BLaER1 treated with 17β-estradiol and CSF1 and Interleukin-3, amounts not matched to agents 10 nM and 100 nM (cell line): Measurements from ENCODE around the gene INSIG2.

Experiments
- H3K27ac ChIP-seq, 11 experiments: shearing (Covaris generic); formaldehyde crosslinking; 2 replicates each; pipeline ENCODE4 v1.8.1; 2022
- H3K27me3 ChIP-seq, 11 experiments: shearing (Covaris generic); formaldehyde crosslinking; 2 replicates each; pipeline ENCODE4 v1.8.1; 2022
- H3K36me3 ChIP-seq, 11 experiments: shearing (Covaris generic); formaldehyde crosslinking; 2 replicates each; pipeline ENCODE4 v1.8.1; 2022
- H3K4me1 ChIP-seq, 10 experiments: shearing (Covaris generic); formaldehyde crosslinking; 2 replicates each; pipeline ENCODE4 v1.8.1; 2022
- H3K4me2 ChIP-seq, 11 experiments: shearing (Covaris generic); formaldehyde crosslinking; 2 replicates each; pipeline ENCODE4 v1.8.1; 2022
- H3K4me3 ChIP-seq, 10 experiments: shearing (Covaris generic); formaldehyde crosslinking; 2 replicates each; pipeline ENCODE4 v1.8.1; 2022
- H3K9ac ChIP-seq, 11 experiments: shearing (Covaris generic); formaldehyde crosslinking; 2 replicates each; pipeline ENCODE4 v1.8.1; 2022
- H3K9me3 ChIP-seq, 11 experiments: shearing (Covaris generic); formaldehyde crosslinking; replicated peaks in 1 of 11; 2 replicates each; pipeline ENCODE4 v1.8.1; 2022
- H4K20me1 ChIP-seq, 11 experiments: shearing (Covaris generic); formaldehyde crosslinking; 2 replicates each; pipeline ENCODE4 v1.8.1; 2022
- Cebpa-rat ChIP-seq, 11 experiments: shearing (Covaris generic); IDR thresholded peaks; 2 replicates each; pipeline ENCODE4 v1.8.1; 2022

Gene INSIG2

DNA sequence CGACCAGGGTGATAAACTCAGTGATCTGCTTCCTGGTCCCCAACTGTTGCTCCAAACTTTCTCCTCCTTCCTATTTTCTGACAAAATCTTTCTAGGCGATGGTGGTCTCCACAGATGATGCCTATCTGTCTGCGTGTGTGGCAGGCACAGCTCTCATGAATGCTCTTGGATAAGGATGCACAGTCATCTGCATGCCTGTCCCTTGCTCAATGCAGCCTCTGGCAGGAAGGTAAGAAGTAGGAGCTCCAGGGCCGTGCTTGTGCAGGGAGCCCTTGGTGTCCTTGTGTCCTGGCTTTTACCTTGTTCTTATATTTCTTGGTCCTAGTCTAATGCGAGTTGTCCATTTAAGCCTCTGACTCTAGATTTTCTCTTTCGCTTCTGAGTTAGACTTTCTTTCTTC, 57.5 kb downstream of the INSIG2 start:
- H3K4me2 ChIP-seq = no peak overlapping the region
- H3K4me3 ChIP-seq = no peak overlapping the region
- no peaks in the 10 kb centered on the region for H3K36me3 ChIP-seq
- H4K20me1 ChIP-seq = no peaks in the 10 kb centered on the region
- H3K9me3 ChIP-seq = peaks cover 0 to 7% (median 0%) of the 10 kb centered on the region in 11 experiments; a peak in 2 of 22 replicates
- H3K27me3 ChIP-seq = no peaks in the 10 kb centered on the region
- H3K9ac ChIP-seq = no peak overlapping the region
- H3K4me1 ChIP-seq = no peaks in the 10 kb centered on the region
- no peak for TF ChIP-seq Cebpa-rat (IDR thresholded peaks at IDR 0.05)
- H3K27ac ChIP-seq = no peak overlapping the region

DNA sequence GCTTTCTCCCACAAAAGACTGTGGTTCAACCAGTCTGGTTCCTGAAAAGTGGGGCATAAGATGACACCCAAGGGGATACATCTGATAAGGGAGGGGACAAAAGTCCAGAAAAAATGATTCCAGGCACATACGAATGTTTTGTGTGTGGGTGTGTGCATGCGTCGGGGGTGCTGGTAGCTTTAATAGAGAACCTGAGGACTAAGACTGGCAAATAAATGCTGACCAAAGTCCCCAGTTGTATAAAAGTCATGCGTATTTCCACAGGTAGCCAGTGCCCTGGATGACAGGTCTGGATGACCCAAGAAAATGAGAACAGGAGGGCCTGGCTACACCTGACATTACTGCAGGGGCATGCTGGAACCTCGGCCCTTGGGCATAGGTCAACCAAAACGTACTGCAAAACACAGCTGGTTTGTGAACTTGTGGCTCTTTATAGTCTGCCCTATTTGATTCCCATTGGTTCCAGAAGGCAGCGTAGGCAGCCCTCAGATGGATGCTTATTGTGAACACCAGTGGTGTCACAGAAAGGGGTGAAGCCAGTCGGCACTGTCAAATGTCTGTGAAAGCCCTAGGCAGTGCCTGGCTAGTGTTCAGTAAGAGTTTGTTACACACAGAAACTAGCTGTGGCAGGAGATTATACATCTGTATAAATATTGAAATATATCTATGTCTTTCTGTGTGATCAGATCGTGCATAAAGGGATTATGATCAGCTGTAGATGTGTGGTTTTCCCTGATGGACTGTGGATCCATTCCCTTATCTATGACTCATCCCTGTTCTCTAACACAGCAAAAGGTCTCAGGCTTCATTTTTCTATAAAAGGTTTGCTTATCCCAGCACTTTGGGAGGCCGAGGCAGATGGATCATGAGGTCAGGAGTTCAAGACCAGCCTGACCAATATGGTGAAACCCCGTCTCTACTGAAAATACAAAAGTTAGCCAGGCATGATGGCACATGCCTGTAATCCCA, 58.3 kb downstream of the INSIG2 start:
- Histone ChIP-seq H3K9ac (no peak overlapping the region), H3K4me3 (no peak overlapping the region), H4K20me1 (no peaks in the 10 kb centered on the region), H3K27ac (no peak overlapping the region), H3K27me3 (no peaks in the 10 kb centered on the region), H3K4me1 (no peaks in the 10 kb centered on the region), H3K9me3 (peaks cover 0 to 7% (median 0%) of the 10 kb centered on the region in 11 experiments; a peak in 2 of 22 replicates), H3K36me3 (no peaks in the 10 kb centered on the region), H3K4me2 (no peak overlapping the region)
- no peak for TF ChIP-seq Cebpa-rat (IDR thresholded peaks at IDR 0.05)

DNA sequence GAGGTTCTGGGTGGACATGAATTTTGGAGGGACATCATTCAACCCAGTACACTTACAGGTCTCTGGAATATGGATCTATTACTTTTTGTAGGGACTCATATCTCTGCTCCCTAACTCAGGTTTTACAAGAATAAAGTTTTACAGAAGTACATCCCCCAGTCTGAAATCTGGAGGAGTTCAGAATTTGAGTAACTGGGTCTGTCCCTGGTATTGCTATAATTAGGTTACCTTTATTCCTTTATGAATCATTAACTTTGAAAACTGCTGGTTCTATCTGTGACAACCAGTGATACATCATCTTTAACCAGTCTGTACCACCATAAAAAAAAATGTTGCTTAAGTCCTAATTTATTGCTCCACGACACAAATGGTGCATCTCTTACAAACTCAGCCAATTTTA, 59.9 kb downstream of the INSIG2 start:
- H3K36me3 ChIP-seq = no peaks in the 10 kb centered on the region
- H3K4me1 ChIP-seq = no peaks in the 10 kb centered on the region
- H3K27ac ChIP-seq = no peak overlapping the region
- no peak overlapping the region for H3K4me3 ChIP-seq
- TF ChIP-seq Cebpa-rat (IDR thresholded peaks at IDR 0.05) = no peak
- no peaks in the 10 kb centered on the region for H3K27me3 ChIP-seq
- no peak overlapping the region for H3K4me2 ChIP-seq
- no peak overlapping the region for H3K9ac ChIP-seq
- peaks cover 0 to under 1% (median 0%) of the 10 kb centered on the region in 11 experiments; a peak in 1 of 22 replicates for H3K9me3 ChIP-seq
- H4K20me1 ChIP-seq = no peaks in the 10 kb centered on the region

DNA sequence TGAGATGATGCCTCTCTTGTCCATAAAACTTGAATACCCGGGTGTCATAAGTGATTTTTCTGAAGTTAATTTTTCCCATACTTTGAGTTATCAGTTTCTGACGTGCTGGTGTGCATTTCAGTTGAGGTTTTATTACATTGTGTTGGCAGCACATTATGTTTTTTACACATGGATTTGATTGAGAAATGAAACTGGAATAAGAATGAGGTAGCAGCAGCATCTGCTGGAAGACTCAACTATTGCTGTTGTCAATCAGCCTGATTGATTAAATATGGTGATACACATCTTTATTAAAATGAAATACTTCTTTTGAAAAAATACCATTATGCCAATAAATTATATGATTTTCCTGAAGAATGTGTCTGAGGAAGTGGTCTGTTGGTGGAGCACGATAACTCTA, 60.5 kb downstream of the INSIG2 start:
- H3K9ac ChIP-seq = no peak overlapping the region
- H3K9me3 ChIP-seq = no peaks in the 10 kb centered on the region
- no peak overlapping the region for H3K27ac ChIP-seq
- no peak for TF ChIP-seq Cebpa-rat (IDR thresholded peaks at IDR 0.05)
- H3K27me3 ChIP-seq = no peaks in the 10 kb centered on the region
- H3K4me1 ChIP-seq = no peaks in the 10 kb centered on the region
- H4K20me1 ChIP-seq = no peaks in the 10 kb centered on the region
- H3K36me3 ChIP-seq = no peaks in the 10 kb centered on the region
- H3K4me2 ChIP-seq = no peak overlapping the region
- no peak overlapping the region for H3K4me3 ChIP-seq

DNA sequence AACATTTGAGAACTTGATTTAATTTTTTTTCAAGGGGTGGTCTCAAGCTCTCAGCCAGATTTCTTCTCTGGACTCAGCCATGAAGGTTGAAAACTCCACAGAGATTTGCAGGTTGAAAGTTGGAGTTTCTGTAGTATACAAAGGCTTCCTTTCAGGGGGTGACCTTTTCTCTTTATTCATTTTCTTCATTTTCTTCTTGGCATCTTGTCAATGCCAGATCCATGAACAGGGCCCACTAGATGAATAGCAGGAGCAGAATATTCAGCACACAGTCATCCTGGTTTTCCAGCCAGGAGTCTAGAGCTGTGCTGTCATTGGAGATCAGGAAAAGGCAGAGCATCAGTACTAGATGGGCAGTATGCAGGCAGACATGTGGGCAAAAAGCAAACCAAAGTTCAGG, 62.0 kb downstream of the INSIG2 start:
- Histone ChIP-seq H3K9me3 (peaks cover 0 to 4% (median 0%) of the 10 kb centered on the region in 11 experiments; a peak in 4 of 22 replicates), H3K4me3 (no peak overlapping the region), H3K4me1 (no peaks in the 10 kb centered on the region), H3K36me3 (no peaks in the 10 kb centered on the region), H3K4me2 (no peak overlapping the region), H3K27me3 (no peaks in the 10 kb centered on the region), H3K27ac (no peak overlapping the region), H4K20me1 (no peaks in the 10 kb centered on the region), H3K9ac (no peak overlapping the region)
- TF ChIP-seq Cebpa-rat (IDR thresholded peaks at IDR 0.05) = no peak

DNA sequence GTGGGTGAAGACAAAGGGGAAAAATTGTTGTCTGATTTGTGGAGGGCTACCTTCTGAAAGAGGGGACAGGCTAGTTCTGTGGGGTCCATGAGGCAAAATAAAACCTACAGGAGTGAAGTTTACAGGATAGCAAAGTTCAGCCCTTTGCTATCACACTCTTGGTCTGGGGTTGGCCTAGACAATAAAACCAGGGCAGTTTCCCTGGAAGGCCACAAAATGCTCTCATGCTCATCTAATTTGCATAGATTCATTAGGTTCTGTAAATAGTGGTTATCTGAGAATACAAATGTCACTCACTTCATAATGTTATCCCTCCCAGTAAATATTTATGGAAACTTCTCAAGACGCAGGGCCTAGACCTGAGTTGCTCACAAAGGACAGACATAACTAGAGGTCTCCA, 63.6 kb downstream of the INSIG2 start:
- TF ChIP-seq Cebpa-rat (IDR thresholded peaks at IDR 0.05) = no peak
- Histone ChIP-seq H3K27me3 (no peaks in the 10 kb centered on the region), H4K20me1 (no peaks in the 10 kb centered on the region)

DNA sequence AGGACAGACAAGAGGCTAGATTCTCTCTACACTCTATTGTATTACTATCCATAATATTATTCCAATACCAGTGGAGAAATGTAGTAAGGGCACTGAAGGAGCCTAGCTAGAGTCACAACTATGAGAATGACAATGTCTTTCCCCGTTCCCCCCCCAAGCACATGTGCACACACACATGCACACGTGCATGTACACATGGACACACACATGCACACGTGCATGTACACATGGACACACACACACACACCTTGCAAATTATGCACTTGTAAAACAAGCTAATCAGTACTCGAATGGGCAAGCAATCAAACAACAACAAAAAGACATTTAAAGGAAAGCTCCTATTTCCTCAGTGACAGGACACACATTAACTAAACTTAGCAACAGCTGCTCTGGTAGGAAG, 65.2 kb downstream of the INSIG2 start:
- H3K27ac ChIP-seq = no peak overlapping the region
- H3K4me1 ChIP-seq = no peaks in the 10 kb centered on the region
- H3K9ac ChIP-seq = no peak overlapping the region
- H3K4me2 ChIP-seq = no peak overlapping the region
- H3K36me3 ChIP-seq = no peaks in the 10 kb centered on the region
- TF ChIP-seq Cebpa-rat (IDR thresholded peaks at IDR 0.05) = no peak
- no peaks in the 10 kb centered on the region for H3K27me3 ChIP-seq
- peaks cover 0 to 24% (median 19%) of the 10 kb centered on the region in 11 experiments; a peak in 18 of 22 replicates for H3K9me3 ChIP-seq
- no peak overlapping the region for H3K4me3 ChIP-seq
- H4K20me1 ChIP-seq = no peaks in the 10 kb centered on the region

More for the DNA sequence above, 63.6 kb downstream of the INSIG2 start:
- Histone ChIP-seq H3K9ac (no peak overlapping the region), H3K4me3 (no peak overlapping the region), H3K4me1 (no peaks in the 10 kb centered on the region), H3K4me2 (no peak overlapping the region), H3K27ac (no peak overlapping the region), H3K9me3 (peaks cover 0 to 17% (median 13%) of the 10 kb centered on the region in 11 experiments; a peak in 17 of 22 replicates), H3K36me3 (no peaks in the 10 kb centered on the region)

DNA sequence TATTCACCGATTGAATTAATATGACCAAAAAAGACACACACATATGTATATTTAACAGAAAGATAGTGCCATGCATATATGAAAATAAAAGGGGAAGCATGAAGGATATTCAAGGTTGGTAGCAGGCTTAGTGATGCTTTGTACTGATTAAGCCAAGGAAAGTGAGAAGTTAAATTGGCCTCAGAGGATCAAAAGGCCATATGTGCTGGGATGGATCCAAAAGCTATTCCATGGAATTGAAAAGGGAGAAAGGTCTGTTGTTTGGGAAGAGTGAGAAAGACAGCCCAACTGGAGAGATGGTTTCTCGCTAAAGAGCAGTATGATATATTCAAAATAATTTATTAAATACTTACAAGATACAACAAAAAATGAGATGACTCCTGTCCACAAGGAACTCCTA, 65.9 kb downstream of the INSIG2 start:
- Histone ChIP-seq H3K9me3 (peaks cover 0 to 24% (median 19%) of the 10 kb centered on the region in 11 experiments; a peak in 18 of 22 replicates), H3K4me1 (no peaks in the 10 kb centered on the region), H3K4me2 (no peak overlapping the region), H3K4me3 (no peak overlapping the region), H3K36me3 (no peaks in the 10 kb centered on the region), H4K20me1 (no peaks in the 10 kb centered on the region), H3K27me3 (no peaks in the 10 kb centered on the region), H3K9ac (no peak overlapping the region), H3K27ac (no peak overlapping the region)
- TF ChIP-seq Cebpa-rat (IDR thresholded peaks at IDR 0.05) = no peak
